Activated CD8-positive, alpha-beta memory T cell treated with anti-CD3 and anti-CD28 coated beads, Interleukin-2, amount 50 U/mL, for 24 hours (primary cell): ENCODE data around the gene GRXCR1.

Experiments
- DNase-seq: peaks from one replicate; pipeline ENCODE4 v3.0.0-alpha.2; 2020; ENCODE audit errors: extremely low read depth

The GRXCR1 gene

GRCh38 chr4:42928582-42928981 lies 36.1 kb downstream of the GRXCR1 start:
- DNase-seq, result no peak

GRCh38 chr4:42942216-42942615 lies 49.7 kb downstream of the GRXCR1 start:
- no peak for DNase-seq

- DNase-seq, result no peak
These were observed 53.4 kb downstream of the GRXCR1 start for GRCh38 chr4:42945874-42946273.

GRCh38 chr4:42953321-42953720 lies 60.8 kb downstream of the GRXCR1 start:
- DNase-seq, result no peak

- no peak for DNase-seq
These were observed 62.6 kb downstream of the GRXCR1 start for GRCh38 chr4:42954963-42955669.

GRCh38 chr4:42955746-42956505 lies 63.4 kb downstream of the GRXCR1 start:
- no peak for DNase-seq

GRCh38 chr4:42965326-42965725 lies 72.8 kb downstream of the GRXCR1 start:
- DNase-seq, result no peak

GRCh38 chr4:42985976-42986375 lies 93.5 kb downstream of the GRXCR1 start:
- no peak for DNase-seq

- no peak for DNase-seq
These were observed 102.9 kb downstream of the GRXCR1 start for GRCh38 chr4:42995343-42995944.

GRCh38 chr4:43008793-43009192 lies 116.3 kb downstream of the GRXCR1 start:
- DNase-seq, result no peak

- no peak for DNase-seq
These were observed 121.7 kb downstream of the GRXCR1 start for GRCh38 chr4:43014256-43014655.

- DNase-seq, result no peak
These were observed 149.1 kb downstream of the GRXCR1 start for GRCh38 chr4:43041632-43042031.

GRCh38 chr4:43047058-43047457 lies 154.5 kb downstream of the GRXCR1 start:
- no peak for DNase-seq

GRCh38 chr4:43048570-43048969 lies 156.1 kb downstream of the GRXCR1 start:
- no peak for DNase-seq

- DNase-seq, result no peak
These were observed 156.8 kb downstream of the GRXCR1 start for GRCh38 chr4:43049326-43049725.

- DNase-seq, result no peak
These were observed 173.9 kb downstream of the GRXCR1 start for GRCh38 chr4:43066415-43066814.

GRCh38 chr4:43071069-43071468 lies 178.6 kb downstream of the GRXCR1 start:
- DNase-seq, result no peak
